Omental fat pad (tissue), 4 donors: ENCODE measurements around the gene AP1M2. TPM values are rescaled to one million over a fixed set of nuclear protein-coding genes. Genes with fewer than 3 reads are reported as not detected.
A peak's percentile ranks its signal among the peaks of the same experiment; 100 is the strongest.

Source experiments
- ATAC-seq: fragments of 150-250 bp; one replicate; pipeline ENCODE4 v1.9.1; 2016; ENCODE audit warnings: mild to moderate bottlenecking, moderate library complexity; ENCODE audit not compliant: low FRiP score
- DNase-seq: peaks from one replicate; pipeline ENCODE4 v3.0.0-alpha.2; 2019; ENCODE audit warnings: low spot score
- total RNA-seq, 4 donors: library from RNA; depleted of rRNA; stranded (reverse); fragments of >200 nt; gene quantifications; one replicate each; pipeline ENCODE4 v1.1.0, GENCODE V29; 2016
- TF ChIP-seq, protein P1 (sequence below), 3 donors: fragments of 450-650 bp; IDR thresholded peaks; one replicate each; pipeline ENCODE4 v1.5.1; 2016 to 2017; ENCODE audit warnings: antibody characterized with exemption in 3 of 3, mild to moderate bottlenecking in 3 of 3, moderate library complexity in 2 of 3

The AP1M2 gene
- total RNA-seq, 4 donors from 2014 or later: 1.8 to 8.2 (median 2.4) TPM; not detected in 1

DNA sequence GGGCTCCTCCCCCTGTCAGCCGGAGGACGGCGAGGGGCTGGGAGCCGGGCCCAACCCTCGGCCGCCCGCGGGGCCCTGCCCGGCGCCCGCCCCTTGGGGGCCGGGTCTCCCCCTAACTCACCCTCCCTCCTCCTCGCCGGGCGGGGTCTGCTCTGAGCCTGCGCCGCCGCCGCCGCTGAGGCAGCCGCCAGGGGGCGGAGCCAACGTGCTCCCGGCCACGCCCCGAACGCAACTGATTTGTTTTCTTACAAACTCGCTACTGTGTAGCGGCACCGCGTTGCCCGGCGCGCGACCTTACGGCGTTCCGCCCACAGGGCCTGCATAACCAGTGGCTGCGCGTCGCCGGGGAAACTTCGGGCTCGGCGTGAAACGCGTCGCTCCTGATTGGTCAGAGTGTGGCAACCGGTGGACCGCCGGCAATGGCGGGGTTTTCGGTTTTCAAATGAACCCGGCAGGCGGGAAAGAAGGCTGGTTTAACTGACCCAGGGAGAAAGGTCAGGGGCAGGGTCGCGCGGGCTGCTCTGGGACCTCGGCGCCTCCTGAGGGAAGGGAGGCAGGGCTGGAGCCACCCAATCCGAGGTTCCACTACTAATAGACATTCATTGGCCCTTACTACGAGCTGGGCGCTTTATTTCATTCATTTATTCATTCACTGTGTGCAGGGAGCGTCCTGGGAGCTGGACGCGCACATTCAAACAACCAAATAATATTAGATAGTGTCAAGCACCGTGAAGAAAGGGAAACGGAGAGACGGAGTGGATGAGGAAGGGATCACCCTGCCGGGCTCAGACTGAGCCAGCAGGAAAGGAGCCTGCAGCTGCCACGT lies 18.1 kb downstream of the AP1M2 start, which contains the start of gene CDKN2D:
Gene CDKN2D (minus strand): TSS at position 154 of the 826 bp plus-strand sequence. CDS start 326 bp downstream, outside the sequence.
- TF ChIP-seq, protein P1, sequence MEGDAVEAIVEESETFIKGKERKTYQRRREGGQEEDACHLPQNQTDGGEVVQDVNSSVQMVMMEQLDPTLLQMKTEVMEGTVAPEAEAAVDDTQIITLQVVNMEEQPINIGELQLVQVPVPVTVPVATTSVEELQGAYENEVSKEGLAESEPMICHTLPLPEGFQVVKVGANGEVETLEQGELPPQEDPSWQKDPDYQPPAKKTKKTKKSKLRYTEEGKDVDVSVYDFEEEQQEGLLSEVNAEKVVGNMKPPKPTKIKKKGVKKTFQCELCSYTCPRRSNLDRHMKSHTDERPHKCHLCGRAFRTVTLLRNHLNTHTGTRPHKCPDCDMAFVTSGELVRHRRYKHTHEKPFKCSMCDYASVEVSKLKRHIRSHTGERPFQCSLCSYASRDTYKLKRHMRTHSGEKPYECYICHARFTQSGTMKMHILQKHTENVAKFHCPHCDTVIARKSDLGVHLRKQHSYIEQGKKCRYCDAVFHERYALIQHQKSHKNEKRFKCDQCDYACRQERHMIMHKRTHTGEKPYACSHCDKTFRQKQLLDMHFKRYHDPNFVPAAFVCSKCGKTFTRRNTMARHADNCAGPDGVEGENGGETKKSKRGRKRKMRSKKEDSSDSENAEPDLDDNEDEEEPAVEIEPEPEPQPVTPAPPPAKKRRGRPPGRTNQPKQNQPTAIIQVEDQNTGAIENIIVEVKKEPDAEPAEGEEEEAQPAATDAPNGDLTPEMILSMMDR (IDR thresholded peaks at IDR 0.05): no peak
- ATAC-seq: peak; percentile 90
- peak; percentile 94 for DNase-seq

- TF ChIP-seq, protein P1 (IDR thresholded peaks at IDR 0.05): no peak
- ATAC-seq (no peak), DNase-seq (no peak)
These were observed 18.9 kb downstream of the AP1M2 start for GRCh38 chr19:10568062-10568825.

DNA sequence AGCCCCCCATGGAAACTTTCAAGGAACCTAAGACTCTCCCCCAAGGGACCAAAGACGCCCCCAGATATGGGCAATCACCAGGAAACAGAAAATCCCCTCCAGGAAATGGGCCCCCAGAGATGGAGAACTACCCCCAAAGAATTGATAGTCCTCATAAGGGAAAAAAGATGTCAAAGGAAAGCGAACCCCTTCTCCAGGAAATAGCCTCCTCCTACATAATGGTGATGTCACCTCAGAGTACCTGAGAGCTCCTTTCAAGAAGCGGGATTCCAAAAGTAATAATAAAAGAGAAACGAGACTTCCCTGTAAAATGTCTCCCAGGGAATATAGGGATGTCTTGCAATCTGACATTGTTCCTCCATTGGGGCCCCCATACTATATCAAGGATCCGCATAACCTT lies 19.5 kb downstream of the AP1M2 start:
- TF ChIP-seq, protein P1 (IDR thresholded peaks at IDR 0.05): no peak
- DNase-seq (no peak), ATAC-seq (no peak)

- DNase-seq (no peak), ATAC-seq (no peak)
- TF ChIP-seq, protein P1 (IDR thresholded peaks at IDR 0.05): no peak
These were observed 20.3 kb downstream of the AP1M2 start for GRCh38 chr19:10566658-10567410.

DNA sequence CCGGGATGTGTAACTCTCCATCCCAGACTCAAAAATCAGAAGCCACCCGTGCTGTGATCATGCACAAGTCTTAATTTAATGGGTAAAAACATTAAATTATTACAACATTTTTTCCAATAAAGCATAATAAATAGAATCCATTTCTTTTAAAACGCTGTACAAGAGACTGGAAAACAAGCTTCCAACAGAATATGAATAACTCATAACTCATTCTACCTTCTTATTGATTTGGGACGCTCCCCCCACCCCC lies 20.8 kb downstream of the AP1M2 start:
- TF ChIP-seq, protein P1 (IDR thresholded peaks at IDR 0.05): no peak
- ATAC-seq (no peak), DNase-seq (no peak)

- peak; percentile 90 for DNase-seq
- ATAC-seq: peak; percentile 82
- TF ChIP-seq, protein P1 (IDR thresholded peaks at IDR 0.05): peak in 2 of 3 donors; percentile 24 to 42
These were observed 21.3 kb downstream of the AP1M2 start, which contains the start of gene KRI1 for GRCh38 chr19:10565567-10566407. TSS of gene KRI1 (minus strand) at chr19:10566010. CDS start at chr19:10565999, 11 bp downstream.
